Heart left ventricle (tissue), 13 donors: ENCODE measurements around the gene ARFRP1.

ENCODE experiments used
- CTCF ChIP-seq, 12 donors: fragments of 200-600 bp; sonication (generic) in 4 of 12; IDR thresholded peaks; one replicate each; pipeline versions ENCODE4 v1.5.0 to v1.8.0; 2018 to 2022; ENCODE audit warnings: antibody characterized with exemption in 12 of 12, mild to moderate bottlenecking in 5 of 12
- POLR2A ChIP-seq, 2 donors: fragments of 450-650 bp; IDR thresholded peaks; one replicate each; pipeline ENCODE4 v1.6.1; 2017; ENCODE audit warnings: antibody characterized with exemption in 2 of 2, mild to moderate bottlenecking in 2 of 2, moderate library complexity in 2 of 2
- donor health status: ischemic (EF 13 %, LVEDD 7.1; RV severe dilation, severe dysfunction).
- donor health status: DM: no; HTN: yes; CAD: no.
- donor health status: DM: no; HTN: no; CAD: no.
- donor health status: ischemic (EF 25% LVEDD 6.9; RV normal size, moderate dysfunction).
- donor health status: ischemic (EF 25% LVEDD 5.7; RV mildly dilated, moderate dysfunction).
- donor health status: ischemic (EF 35%, LVEDD 5.7; RV mildly dilated, moderate dysfunction).
- donor health status: nonischemic (EF 11% LVEDD 7.7; RV severe dilation, severe dysfunction).
- donor health status: DM: yes; HTN: yes; CAD: no.
- donor health status: PGD.
- donor health status: ischemic (EF 29% LVEDD 5.4; RV normal size, mild dysfunction).
- donor health status: nonischemic (EF 23%, LVEDD 6.1; RV moderate dilation, normal function).

- TF ChIP-seq CTCF (IDR thresholded peaks at IDR 0.05) (no peak), POLR2A (IDR thresholded peaks at IDR 0.05) (no peak)
These were observed 44.8 kb upstream of the ARFRP1 start for GRCh38 chr20:63752411-63753101.
